ENCODE data around the gene PIK3AP1. TPM values are rescaled to one million over a fixed set of nuclear protein-coding genes. Genes with fewer than 3 reads are reported as not detected.

The PIK3AP1 gene
- polyA plus RNA-seq, 1 experiment: 0.04 TPM

- no peak for DNase-seq (ENCODE audit: low read depth)
- POLR2A ChIA-PET: interaction anchor here (0.6 kb wide), 1 partner anchor 282 kb away, joined by 3 read pairs; no protein-coding TSS in a partner anchor
- Histone ChIP-seq H3K36me3 (ENCODE audit: control insufficient read depth, insufficient read depth, low read length) (no peaks in the 10 kb centered on the region), H3K4me3 (ENCODE audit: low read depth, low read length) (no peak overlapping the region), H3K27me3 (ENCODE audit: control insufficient read depth, insufficient read depth, low read length) (peaks cover 8% of the 10 kb centered on the region)
- CTCF ChIA-PET: interaction anchor here (1.0 to 2.5 kb wide), 2 partner anchors 18 to 20 kb away, joined by 4 to 7 read pairs; no protein-coding TSS in a partner anchor
- TF ChIP-seq CTCF (IDR thresholded peaks at IDR 0.05; ENCODE audit: insufficient read depth, low read depth, low read length): no peak
Observed at GRCh38 chr10:96658844-96659243, 61.5 kb downstream of the PIK3AP1 start.

- no peak for TF ChIP-seq CTCF (IDR thresholded peaks at IDR 0.05; ENCODE audit: insufficient read depth, low read depth, low read length)
- ChIA-PET CTCF (interaction anchor here (2.5 kb wide), 1 partner anchor 18 kb away, joined by 7 read pairs; no protein-coding TSS in a partner anchor), POLR2A (no interaction called here)
- Histone ChIP-seq H3K4me3 (ENCODE audit: low read depth, low read length) (no peak overlapping the region), H3K36me3 (ENCODE audit: control insufficient read depth, insufficient read depth, low read length) (no peaks in the 10 kb centered on the region), H3K27me3 (ENCODE audit: control insufficient read depth, insufficient read depth, low read length) (peaks cover 8% of the 10 kb centered on the region)
- no peak for DNase-seq (ENCODE audit: low read depth)
Observed at GRCh38 chr10:96657385-96657784, 62.9 kb downstream of the PIK3AP1 start.

GRCh38 chr10:96656839-96657238 is 63.5 kb downstream of the PIK3AP1 start:
- Histone ChIP-seq H3K4me3 (ENCODE audit: low read depth, low read length) (no peak overlapping the region), H3K27me3 (ENCODE audit: control insufficient read depth, insufficient read depth, low read length) (peaks cover 8% of the 10 kb centered on the region), H3K36me3 (ENCODE audit: control insufficient read depth, insufficient read depth, low read length) (no peaks in the 10 kb centered on the region)
- no peak for TF ChIP-seq CTCF (IDR thresholded peaks at IDR 0.05; ENCODE audit: insufficient read depth, low read depth, low read length)
- CTCF ChIA-PET: interaction anchor here (2.5 kb wide), 1 partner anchor 18 kb away, joined by 7 read pairs; no protein-coding TSS in a partner anchor
- POLR2A ChIA-PET: no interaction called here
- DNase-seq (ENCODE audit: low read depth): no peak

- no peak for TF ChIP-seq CTCF (IDR thresholded peaks at IDR 0.05; ENCODE audit: insufficient read depth, low read depth, low read length)
- DNase-seq (ENCODE audit: low read depth): no peak
- Histone ChIP-seq H3K36me3 (ENCODE audit: control insufficient read depth, insufficient read depth, low read length) (no peaks in the 10 kb centered on the region), H3K4me3 (ENCODE audit: low read depth, low read length) (no peak overlapping the region), H3K27me3 (ENCODE audit: control insufficient read depth, insufficient read depth, low read length) (peaks cover 6% of the 10 kb centered on the region)
- CTCF ChIA-PET: no interaction called here
- POLR2A ChIA-PET: no interaction called here
Observed at GRCh38 chr10:96656198-96656577, 64.1 kb downstream of the PIK3AP1 start.

GRCh38 chr10:96655461-96656197 is 64.7 kb downstream of the PIK3AP1 start:
- no peaks in the 10 kb centered on the region for H3K36me3 ChIP-seq (ENCODE audit: control insufficient read depth, insufficient read depth, low read length)
- ChIA-PET CTCF (no interaction called here), POLR2A (no interaction called here)
- H3K27me3 ChIP-seq (ENCODE audit: control insufficient read depth, insufficient read depth, low read length): peaks cover 5% of the 10 kb centered on the region
- TF ChIP-seq CTCF (IDR thresholded peaks at IDR 0.05; ENCODE audit: insufficient read depth, low read depth, low read length): no peak
- DNase-seq (ENCODE audit: low read depth): no peak
- H3K4me3 ChIP-seq (ENCODE audit: low read depth, low read length): no peak overlapping the region
